Liver (tissue), 3 donors: ENCODE results near the gene FRAS1.

Source experiments
- NR2F2 ChIP-seq: IDR thresholded peaks from 2 replicates; pipeline ENCODE4 v1.6.1; 2016; ENCODE audit warnings: antibody characterized with exemption
- RAD21 ChIP-seq, 2 donors: IDR thresholded peaks; 2 replicates each; pipeline ENCODE4 v1.6.1; 2016; ENCODE audit warnings: antibody characterized with exemption in 2 of 2, mild to moderate bottlenecking in 2 of 2
- TAF1 ChIP-seq: conservative IDR thresholded peaks from 2 replicates; pipeline ENCODE4 v1.6.1; 2016; ENCODE audit warnings: antibody characterized with exemption, mild to moderate bottlenecking
- ZBTB33 ChIP-seq: IDR thresholded peaks from 2 replicates; pipeline ENCODE4 v1.6.1; 2016; ENCODE audit warnings: antibody characterized with exemption
- TF ChIP-seq, protein P1 (sequence below): fragments of 150-350 bp; IDR thresholded peaks from 2 replicates; pipeline ENCODE4 v1.5.1; 2017; ENCODE audit warnings: improper control_type of control experiment, low read depth, low read length; ENCODE audit not compliant: missing input control
- TF ChIP-seq, protein P2 (sequence below): IDR thresholded peaks from 2 replicates; pipeline ENCODE4 v1.6.1; 2016; ENCODE audit warnings: antibody characterized with exemption
- donor health status: healthy.
- donor health status: healthy.

GRCh38 chr4:78019414-78019813, 37.7 kb upstream of the FRAS1 start:
- TF ChIP-seq, protein P1, sequence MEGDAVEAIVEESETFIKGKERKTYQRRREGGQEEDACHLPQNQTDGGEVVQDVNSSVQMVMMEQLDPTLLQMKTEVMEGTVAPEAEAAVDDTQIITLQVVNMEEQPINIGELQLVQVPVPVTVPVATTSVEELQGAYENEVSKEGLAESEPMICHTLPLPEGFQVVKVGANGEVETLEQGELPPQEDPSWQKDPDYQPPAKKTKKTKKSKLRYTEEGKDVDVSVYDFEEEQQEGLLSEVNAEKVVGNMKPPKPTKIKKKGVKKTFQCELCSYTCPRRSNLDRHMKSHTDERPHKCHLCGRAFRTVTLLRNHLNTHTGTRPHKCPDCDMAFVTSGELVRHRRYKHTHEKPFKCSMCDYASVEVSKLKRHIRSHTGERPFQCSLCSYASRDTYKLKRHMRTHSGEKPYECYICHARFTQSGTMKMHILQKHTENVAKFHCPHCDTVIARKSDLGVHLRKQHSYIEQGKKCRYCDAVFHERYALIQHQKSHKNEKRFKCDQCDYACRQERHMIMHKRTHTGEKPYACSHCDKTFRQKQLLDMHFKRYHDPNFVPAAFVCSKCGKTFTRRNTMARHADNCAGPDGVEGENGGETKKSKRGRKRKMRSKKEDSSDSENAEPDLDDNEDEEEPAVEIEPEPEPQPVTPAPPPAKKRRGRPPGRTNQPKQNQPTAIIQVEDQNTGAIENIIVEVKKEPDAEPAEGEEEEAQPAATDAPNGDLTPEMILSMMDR = no peak
- TF ChIP-seq ZBTB33 (no peak), NR2F2 (no peak), RAD21 (IDR thresholded peaks at IDR 0.05) (no peak), TAF1 (no peak)
- TF ChIP-seq, protein P2, sequence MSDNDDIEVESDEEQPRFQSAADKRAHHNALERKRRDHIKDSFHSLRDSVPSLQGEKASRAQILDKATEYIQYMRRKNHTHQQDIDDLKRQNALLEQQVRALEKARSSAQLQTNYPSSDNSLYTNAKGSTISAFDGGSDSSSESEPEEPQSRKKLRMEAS = no peak
